GM10847 (cell line): Measurements from ENCODE around the gene PEX11G.

Source experiments
- POLR2A ChIP-seq: IDR thresholded peaks from 2 replicates; pipeline ENCODE4 v1.6.1; 2011; ENCODE audit not compliant: insufficient read length; ENCODE audit errors: extremely low read depth

Gene PEX11G

GRCh38 chr19:7512400-7512851 lies 23.6 kb upstream of the PEX11G start:
- TF ChIP-seq POLR2A = no peak

GRCh38 chr19:7509625-7510024 lies 20.8 kb upstream of the PEX11G start:
- no peak for TF ChIP-seq POLR2A

DNA sequence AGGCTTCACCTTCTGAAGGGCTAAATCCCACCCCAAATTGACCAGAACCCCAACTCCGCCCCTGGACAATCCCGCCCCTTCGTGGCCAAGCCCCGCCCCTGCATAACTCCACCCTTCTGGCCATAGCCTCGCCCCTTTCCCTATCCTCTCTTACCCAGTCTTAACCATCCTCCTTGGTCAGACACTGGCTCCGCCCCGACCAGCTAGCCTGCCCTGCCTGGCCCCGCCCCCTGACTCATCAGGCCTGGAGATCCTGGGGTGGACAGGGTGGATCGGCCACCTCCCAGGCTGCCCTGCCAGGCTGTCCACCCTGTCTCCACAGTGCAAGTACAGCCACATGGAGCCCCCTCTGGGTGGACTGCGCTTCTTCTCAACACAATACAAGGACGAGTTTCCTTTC lies 19.0 kb upstream of the PEX11G start:
- no peak for TF ChIP-seq POLR2A

DNA sequence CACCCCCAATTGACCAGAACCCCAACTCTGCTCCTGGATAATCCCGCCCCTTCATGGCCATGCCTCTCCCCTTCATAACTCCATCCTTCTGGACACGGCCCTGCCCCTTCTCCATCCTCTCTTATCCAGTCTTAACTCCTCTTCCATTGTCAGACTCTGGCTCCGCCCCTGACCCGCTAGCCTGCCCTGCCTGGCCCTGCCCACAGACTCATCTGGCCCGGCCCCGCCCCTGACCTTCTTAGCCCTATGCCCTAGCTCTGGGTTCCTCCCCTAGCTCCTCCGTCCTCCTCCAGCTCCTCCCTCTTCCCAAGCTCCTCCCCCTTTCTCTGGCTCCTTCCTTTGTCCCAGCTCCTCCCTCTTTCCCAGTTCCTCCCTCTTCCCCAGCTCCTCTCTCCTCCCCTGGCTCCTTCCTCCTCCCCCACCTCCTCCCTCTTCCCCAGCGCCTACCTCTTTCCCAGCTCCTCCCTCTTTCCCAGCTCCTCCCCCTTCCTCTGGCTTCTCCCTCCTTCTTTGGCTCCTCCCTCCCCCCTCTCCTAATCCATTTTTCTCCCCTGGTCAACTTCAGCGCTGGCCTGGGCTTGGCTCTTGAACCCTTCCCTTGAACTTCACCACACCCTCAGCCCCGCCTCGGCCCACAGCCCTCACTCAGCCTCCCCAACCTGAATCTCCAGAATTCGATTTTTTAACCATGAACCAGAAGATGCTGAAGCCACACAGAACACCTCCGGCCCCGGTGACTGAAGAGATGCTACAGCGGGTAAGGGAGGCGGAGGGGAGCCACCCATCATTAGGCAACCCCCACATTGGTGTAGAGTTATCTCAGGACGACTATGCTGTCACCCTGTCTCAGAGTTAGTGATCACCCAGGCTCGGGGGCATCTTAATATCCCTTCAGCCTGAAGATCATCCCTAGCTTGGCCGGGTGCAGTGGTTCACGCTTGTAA lies 17.8 kb upstream of the PEX11G start:
- no peak for TF ChIP-seq POLR2A

DNA sequence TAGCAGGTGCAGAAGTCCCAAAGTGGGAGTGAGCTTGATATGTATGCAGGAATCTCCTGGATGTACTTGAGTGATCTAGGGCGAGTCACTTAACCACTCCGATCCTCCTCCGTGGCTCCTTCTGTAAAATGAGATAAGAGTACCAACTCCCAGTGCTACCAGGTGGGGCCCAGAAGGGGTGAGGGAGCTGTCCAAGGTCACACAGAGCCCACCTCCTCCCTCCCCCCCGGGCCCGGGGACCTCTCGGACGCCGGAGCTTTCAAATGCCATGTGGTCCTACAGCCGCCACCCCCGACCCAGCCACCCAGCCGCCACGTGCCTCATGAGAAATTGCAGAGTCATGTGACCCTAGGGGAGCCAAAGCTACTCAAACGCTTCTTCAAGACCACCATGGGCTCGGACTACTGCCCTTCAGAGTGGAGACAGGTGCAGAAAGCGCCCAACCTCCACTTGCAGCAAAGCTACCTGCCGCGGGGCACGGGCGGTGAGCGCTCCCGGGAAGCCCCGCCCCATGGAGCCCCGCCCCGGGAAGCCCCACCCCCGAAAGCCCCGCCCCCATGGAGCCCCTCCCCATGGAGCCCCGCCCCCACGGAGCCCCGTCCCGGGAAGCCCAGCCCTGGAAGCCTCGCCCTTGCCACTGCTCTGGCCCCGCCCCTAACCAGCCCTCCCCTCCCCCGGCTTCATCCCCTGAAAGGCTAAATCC lies 17.0 kb upstream of the PEX11G start:
- TF ChIP-seq POLR2A = no peak

DNA sequence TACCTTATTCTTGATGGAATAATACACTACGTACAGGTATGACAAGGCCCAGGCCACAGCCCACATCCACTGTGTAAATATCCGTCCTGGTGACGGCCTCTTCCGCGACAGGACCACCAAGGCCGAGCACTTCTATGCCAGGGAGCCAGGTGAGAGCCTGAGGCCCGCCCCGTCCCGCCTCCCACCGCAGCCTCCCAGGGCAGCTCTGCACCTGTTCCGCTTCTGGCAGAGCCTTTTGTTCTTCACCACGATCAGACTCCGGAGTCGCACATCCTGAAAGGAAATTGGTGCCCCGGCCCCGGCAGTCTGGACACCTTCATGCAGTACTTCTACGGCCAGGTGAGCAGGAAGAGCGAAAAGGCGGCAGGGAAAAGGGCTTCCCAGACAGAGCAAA lies 16.4 kb upstream of the PEX11G start:
- no peak for TF ChIP-seq POLR2A

DNA sequence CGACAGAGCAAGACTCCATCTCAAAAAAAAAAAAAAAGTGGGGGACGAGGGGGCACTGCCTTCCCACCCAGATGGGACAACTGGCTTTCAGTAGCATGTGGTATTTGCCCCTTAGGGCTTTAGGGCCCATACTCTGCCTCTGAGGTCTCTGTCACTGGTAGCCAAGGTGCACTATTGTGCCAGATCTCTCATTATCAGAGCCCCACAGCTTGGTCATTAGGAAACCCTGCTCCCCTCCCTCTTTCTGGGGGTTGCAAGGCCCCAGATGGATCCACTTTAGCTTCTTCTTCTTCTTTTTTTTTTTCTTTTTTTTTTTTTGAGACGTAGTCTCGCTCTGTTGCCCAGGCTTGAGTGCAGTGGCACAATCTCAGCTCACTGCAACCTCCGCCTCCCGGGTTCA lies 15.8 kb upstream of the PEX11G start:
- no peak for TF ChIP-seq POLR2A

- no peak for TF ChIP-seq POLR2A
Observed at GRCh38 chr19:7502552-7502951, 13.7 kb upstream of the PEX11G start.

DNA sequence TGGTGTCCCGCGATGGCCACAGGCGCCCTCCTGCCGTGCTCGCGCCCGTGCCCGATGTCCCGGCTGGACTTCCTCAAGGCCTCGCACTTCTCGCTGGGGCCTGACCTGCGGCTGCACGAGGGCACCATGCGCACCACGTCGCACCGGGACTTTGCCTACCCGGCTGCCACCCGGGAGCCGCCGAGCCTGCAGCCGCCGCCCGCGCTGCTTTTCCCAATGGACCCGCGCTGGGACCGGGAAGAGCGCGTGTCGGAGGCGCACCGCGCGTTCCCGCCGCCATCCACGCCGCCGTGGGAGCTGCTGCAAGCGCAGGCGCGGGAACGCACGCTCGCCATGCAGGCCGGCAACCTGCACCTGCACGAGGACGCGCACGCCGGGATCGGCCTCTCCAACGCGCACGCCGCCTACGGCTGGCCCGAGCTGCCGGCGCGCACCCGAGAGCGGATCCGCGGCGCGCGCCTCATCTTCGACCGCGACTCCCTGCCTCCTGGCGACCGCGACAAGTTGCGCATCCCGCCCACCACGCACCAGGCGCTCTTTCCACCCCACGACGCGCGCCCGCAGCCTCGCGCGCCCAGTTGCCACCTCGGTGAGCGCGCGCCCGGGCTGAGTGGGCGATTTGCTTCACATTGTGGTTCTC lies 12.1 kb upstream of the PEX11G start:
- no peak for TF ChIP-seq POLR2A

- no peak for TF ChIP-seq POLR2A
Observed at GRCh38 chr19:7497292-7497691, 8.5 kb upstream of the PEX11G start.

- no peak for TF ChIP-seq POLR2A
Observed at GRCh38 chr19:7494416-7495098, 5.7 kb upstream of the PEX11G start.

- no peak for TF ChIP-seq POLR2A
Observed at GRCh38 chr19:7492558-7492957, 3.7 kb upstream of the PEX11G start.

- no peak for TF ChIP-seq POLR2A
Observed at GRCh38 chr19:7492142-7492541, 3.3 kb upstream of the PEX11G start.

- TF ChIP-seq POLR2A = no peak
Observed at GRCh38 chr19:7489609-7490044, 792 bp upstream of the PEX11G start.

GRCh38 chr19:7486923-7487322 lies 1.9 kb downstream of the PEX11G start:
- no peak for TF ChIP-seq POLR2A
